Thyroid gland (tissue), 4 donors: ENCODE measurements around the gene PACS2. TPM values are rescaled to one million over a fixed set of nuclear protein-coding genes. Genes with fewer than 3 reads are reported as not detected.

ENCODE experiments used
- DNase-seq, 2 donors: peaks; one replicate each; pipeline ENCODE4 v3.0.0-alpha.2; 2019
- H3K27ac ChIP-seq, 3 donors: fragments of 200-600 bp; sonication (generic); 1 replicate in 2 of 3; 2 replicates in 1 of 3; pipeline ENCODE4 v1.5.1; 2016 to 2019; ENCODE audit warnings: mild to moderate bottlenecking in 1 of 3, moderate library complexity in 1 of 3
- H3K27me3 ChIP-seq: fragments of 200-600 bp; sonication (generic); one replicate; pipeline ENCODE4 v1.5.1; 2019
- H3K36me3 ChIP-seq, 2 donors: fragments of 200-600 bp; sonication (generic); one replicate each; pipeline ENCODE4 v1.5.1; 2016 to 2019
- H3K4me1 ChIP-seq, 2 donors: fragments of 200-600 bp; sonication (generic); one replicate each; pipeline ENCODE4 v1.5.1; 2017 to 2019
- H3K4me3 ChIP-seq, 3 donors: fragments of 200-600 bp; sonication (generic); replicated peaks in 1 of 3; 1 replicate in 2 of 3; 2 replicates in 1 of 3; pipeline ENCODE4 v1.5.1; 2016; ENCODE audit warnings: mild to moderate bottlenecking in 1 of 3
- H3K9me3 ChIP-seq: fragments of 200-600 bp; sonication (generic); one replicate; pipeline ENCODE4 v1.5.1; 2017
- CTCF ChIP-seq, 6 experiments: fragments of 200-600 bp in 3 of 6; fragments of 450-650 bp in 3 of 6; sonication (generic) in 3 of 6; IDR thresholded peaks; one replicate each; pipeline ENCODE4 v1.5.1; 2016 to 2019; ENCODE audit warnings: antibody characterized with exemption in 6 of 6, mild to moderate bottlenecking in 2 of 6, inconsistent platforms in 1 of 6, moderate library complexity in 1 of 6
- POLR2A ChIP-seq, 2 donors: fragments of 450-650 bp; IDR thresholded peaks; one replicate each; pipeline ENCODE4 v1.6.1; 2017; ENCODE audit warnings: antibody characterized with exemption in 2 of 2, mild to moderate bottlenecking in 2 of 2, moderate library complexity in 1 of 2
- WGBS, 2 donors: methylation state at CpG; one replicate each; pipeline ENCODE4 v1.1.5; 2017; 5-methylcytosine and 5-hydroxymethylcytosine counted together
- intact Hi-C: fragments of 100-400 bp; cut with DNase I; formaldehyde crosslinking; loops from one replicate; pipeline ENCODE4 v1.15.1; 2023
- total RNA-seq, 4 donors: library from RNA; depleted of rRNA; stranded (reverse); fragments of >200 nt; gene quantifications; one replicate each; pipeline ENCODE4 v1.2.3, GENCODE V29; 2016

PACS2 gene
- total RNA-seq, 4 donors from 2014 or later = 54.6 to 85.2 (median 72.1) TPM

- intact Hi-C loops = no loop called here
- 85 to 93% methylated on average over 6 to 13 of the region's 31 CpGs for WGBS, 2 donors
- peaks cover 0 to 7% of the 10 kb centered on the region in 2 donors for H3K4me1 ChIP-seq
- no peaks in the 10 kb centered on the region for H3K27me3 ChIP-seq
- no peaks in the 10 kb centered on the region for H3K9me3 ChIP-seq
- H3K27ac ChIP-seq = no peak overlapping the region
- no peak for TF ChIP-seq CTCF (IDR thresholded peaks at IDR 0.05)
- TF ChIP-seq POLR2A (IDR thresholded peaks at IDR 0.05) = no peak
- no peak for DNase-seq
- H3K36me3 ChIP-seq = peaks cover 0 to 3% of the 10 kb centered on the region in 2 donors
- H3K4me3 ChIP-seq = no peak overlapping the region
These were observed 122.6 kb downstream of the PACS2 start for GRCh38 chr14:105436891-105437722.

- H3K9me3 ChIP-seq = no peaks in the 10 kb centered on the region
These were observed 123.4 kb downstream of the PACS2 start for GRCh38 chr14:105437723-105438500.

GRCh38 chr14:105439179-105439578, 124.6 kb downstream of the PACS2 start:
- Histone ChIP-seq H3K4me3 (no peak overlapping the region), H3K27ac (no peak overlapping the region), H3K27me3 (no peaks in the 10 kb centered on the region), H3K4me1 (peaks cover 0 to 5% of the 10 kb centered on the region in 2 donors), H3K9me3 (no peaks in the 10 kb centered on the region), H3K36me3 (peaks cover 0 to 3% of the 10 kb centered on the region in 2 donors)
- TF ChIP-seq CTCF (IDR thresholded peaks at IDR 0.05) (no peak), POLR2A (IDR thresholded peaks at IDR 0.05) (no peak)
- 100% methylated on average over 2 to 7 of the region's 11 CpGs for WGBS, 2 donors
- intact Hi-C loops = no loop called here
- DNase-seq = no peak

More at GRCh38 chr14:105437723-105438500, 123.4 kb downstream of the PACS2 start:
- TF ChIP-seq CTCF (IDR thresholded peaks at IDR 0.05) (no peak), POLR2A (IDR thresholded peaks at IDR 0.05) (no peak)
- Histone ChIP-seq H3K27ac (no peak overlapping the region), H3K4me3 (no peak overlapping the region), H3K36me3 (peaks cover 0 to 3% of the 10 kb centered on the region in 2 donors), H3K27me3 (no peaks in the 10 kb centered on the region), H3K4me1 (peaks cover 0 to 5% of the 10 kb centered on the region in 2 donors)
- intact Hi-C loops = no loop called here
- 87% methylated on average over 6 of the region's 18 CpGs; no CpG with 5 or more reads in 1 of the 2 donors for WGBS, 2 donors
- DNase-seq = no peak

GRCh38 chr14:105439710-105440553, 125.4 kb downstream of the PACS2 start:
- H3K27me3 ChIP-seq = no peaks in the 10 kb centered on the region
- no peak overlapping the region for H3K27ac ChIP-seq
- no peak overlapping the region for H3K4me3 ChIP-seq
- intact Hi-C loops = no loop called here
- TF ChIP-seq POLR2A (IDR thresholded peaks at IDR 0.05) (no peak), CTCF (IDR thresholded peaks at IDR 0.05) (no peak)
- no peak for DNase-seq
- H3K36me3 ChIP-seq = peaks cover 0 to 3% of the 10 kb centered on the region in 2 donors
- 87 to 99% methylated on average over 5 to 18 of the region's 33 CpGs for WGBS, 2 donors
- no peaks in the 10 kb centered on the region for H3K9me3 ChIP-seq
- peaks cover 0 to 5% of the 10 kb centered on the region in 2 donors for H3K4me1 ChIP-seq
